ENCODE results near the gene IL21R. TPM values are rescaled to one million over a fixed set of nuclear protein-coding genes. Genes with fewer than 3 reads are reported as not detected.

Gene IL21R
- total RNA-seq, 4 donors from 2014 or later, result 0.20 to 1.1 (median 0.27) TPM; not detected in 1

- WGBS, 2 donors (ENCODE audit: low coverage in 1 of 2), result 72% methylated on average over 16 of the region's 16 CpGs; no CpG with 5 or more reads in 1 of the 2 donors
- intact Hi-C loops (cut with DNase I; ENCODE audit: low total_unique reads), result no loop called here
- no peak for DNase-seq
- TF ChIP-seq CTCF (IDR thresholded peaks at IDR 0.05), result no peak
- no peak for TF ChIP-seq EP300 (IDR thresholded peaks at IDR 0.05; ENCODE audit: low read depth)
- TF ChIP-seq POLR2AphosphoS5 (IDR thresholded peaks at IDR 0.05), result no peak
- TF ChIP-seq POLR2A (IDR thresholded peaks at IDR 0.05), result no peak
- Histone ChIP-seq H3K27me3 (no peaks in the 10 kb centered on the region), H3K4me1 (no peaks in the 10 kb centered on the region), H3K36me3 (no peaks in the 10 kb centered on the region), H3K27ac (no peak overlapping the region), H3K9me3 (no peaks in the 10 kb centered on the region), H3K4me3 (no peak overlapping the region)
- in situ Hi-C loops (cut with MboI; ENCODE audit: low pct_ligation_motif_present in 1 of 4, low pct_unique_long_range_greater_than_20kb in 1 of 4, low sequenced_read_pairs in 3 of 4), result no loop called here
Observed at GRCh38 chr16:27429981-27430441, 28.0 kb downstream of the IL21R start.

- DNase-seq, result no peak
- Histone ChIP-seq H3K4me1 (no peaks in the 10 kb centered on the region), H3K4me3 (no peak overlapping the region), H3K27ac (no peak overlapping the region), H3K27me3 (no peaks in the 10 kb centered on the region), H3K36me3 (no peaks in the 10 kb centered on the region), H3K9me3 (no peaks in the 10 kb centered on the region)
- WGBS, 2 donors (ENCODE audit: low coverage in 1 of 2), result 66 to 80% methylated on average over 7 of the region's 7 CpGs
- intact Hi-C loops (cut with DNase I; ENCODE audit: low total_unique reads), result no loop called here
- TF ChIP-seq CTCF (IDR thresholded peaks at IDR 0.05) (no peak), POLR2A (IDR thresholded peaks at IDR 0.05) (no peak), EP300 (IDR thresholded peaks at IDR 0.05; ENCODE audit: low read depth) (no peak), POLR2AphosphoS5 (IDR thresholded peaks at IDR 0.05) (no peak)
- in situ Hi-C loops (cut with MboI; ENCODE audit: low pct_ligation_motif_present in 1 of 4, low pct_unique_long_range_greater_than_20kb in 1 of 4, low sequenced_read_pairs in 3 of 4), result no loop called here
Observed at GRCh38 chr16:27430512-27430911, 28.5 kb downstream of the IL21R start.

- Histone ChIP-seq H3K9me3 (no peaks in the 10 kb centered on the region), H3K27me3 (no peaks in the 10 kb centered on the region), H3K4me1 (no peaks in the 10 kb centered on the region), H3K4me3 (no peak overlapping the region), H3K27ac (no peak overlapping the region), H3K36me3 (no peaks in the 10 kb centered on the region)
- intact Hi-C loops (cut with DNase I; ENCODE audit: low total_unique reads) (no loop called here), in situ Hi-C loops (cut with MboI; ENCODE audit: low pct_ligation_motif_present in 1 of 4, low pct_unique_long_range_greater_than_20kb in 1 of 4, low sequenced_read_pairs in 3 of 4) (no loop called here)
- TF ChIP-seq POLR2AphosphoS5 (IDR thresholded peaks at IDR 0.05), result no peak
- TF ChIP-seq EP300 (IDR thresholded peaks at IDR 0.05; ENCODE audit: low read depth), result no peak
- TF ChIP-seq POLR2A (IDR thresholded peaks at IDR 0.05), result no peak
- no peak for TF ChIP-seq CTCF (IDR thresholded peaks at IDR 0.05)
- WGBS, 2 donors (ENCODE audit: low coverage in 1 of 2), result 20 to 75% methylated on average over 1 to 10 of the region's 10 CpGs
- DNase-seq, result no peak
Observed at GRCh38 chr16:27430923-27431484, 29.0 kb downstream of the IL21R start.

GRCh38 chr16:27431773-27432532 is 30.0 kb downstream of the IL21R start:
- H3K4me1 ChIP-seq, result no peaks in the 10 kb centered on the region
- no peak overlapping the region for H3K4me3 ChIP-seq
- H3K36me3 ChIP-seq, result no peaks in the 10 kb centered on the region
- H3K27ac ChIP-seq, result no peak overlapping the region
- no peaks in the 10 kb centered on the region for H3K27me3 ChIP-seq
- intact Hi-C loops (cut with DNase I; ENCODE audit: low total_unique reads) (no loop called here), in situ Hi-C loops (cut with MboI; ENCODE audit: low pct_ligation_motif_present in 1 of 4, low pct_unique_long_range_greater_than_20kb in 1 of 4, low sequenced_read_pairs in 3 of 4) (no loop called here)
- no peaks in the 10 kb centered on the region for H3K9me3 ChIP-seq
- DNase-seq, result no peak
- TF ChIP-seq POLR2A (IDR thresholded peaks at IDR 0.05), result no peak
- TF ChIP-seq POLR2AphosphoS5 (IDR thresholded peaks at IDR 0.05), result no peak
- TF ChIP-seq CTCF (IDR thresholded peaks at IDR 0.05), result no peak
- no peak for TF ChIP-seq EP300 (IDR thresholded peaks at IDR 0.05; ENCODE audit: low read depth)
- 81% methylated on average over 15 of the region's 15 CpGs; no CpG with 5 or more reads in 1 of the 2 donors for WGBS, 2 donors (ENCODE audit: low coverage in 1 of 2)
